DMS53 (cell line): ENCODE measurements around the gene TYMS.

Experiments used
- DNase-seq: peaks from one replicate; lab custom pipeline; 2025; lab: John Stamatoyannopoulos, UW

The TYMS gene

GRCh38 chr18:657311-658000 lies at the start of gene TYMS:
TYMS (plus strand) TSS chr18:657653; CDS start chr18:657743, 90 bp downstream.
- DNase-seq = peak; percentile 95

- DNase-seq = no peak
Observed at GRCh38 chr18:607930-608329, 49.5 kb upstream of the TYMS start.

- DNase-seq = no peak
Observed at GRCh38 chr18:610214-610928, 47.1 kb upstream of the TYMS start.

GRCh38 chr18:612156-612555 lies 45.3 kb upstream of the TYMS start:
- no peak for DNase-seq

- no peak for DNase-seq
Observed at GRCh38 chr18:614193-614592, 43.3 kb upstream of the TYMS start.

GRCh38 chr18:615092-615521 lies 42.3 kb upstream of the TYMS start:
- DNase-seq = no peak

- DNase-seq = peak; percentile 53
Observed at GRCh38 chr18:615773-616172, 41.7 kb upstream of the TYMS start.

GRCh38 chr18:616380-616995 lies 41.0 kb upstream of the TYMS start:
- peak; percentile 85 for DNase-seq

- DNase-seq = no peak
Observed at GRCh38 chr18:617970-618504, 39.4 kb upstream of the TYMS start.

GRCh38 chr18:618618-619017 lies 38.8 kb upstream of the TYMS start:
- DNase-seq = no peak

- DNase-seq = no peak
Observed at GRCh38 chr18:621291-622043, 36.0 kb upstream of the TYMS start.

- no peak for DNase-seq
Observed at GRCh38 chr18:622289-622688, 35.2 kb upstream of the TYMS start.

- DNase-seq = peak; percentile 95
Observed at GRCh38 chr18:623761-624620, 33.5 kb upstream of the TYMS start.

- DNase-seq = no peak
Observed at GRCh38 chr18:627231-627630, 30.2 kb upstream of the TYMS start.

- peak; percentile 44 for DNase-seq
Observed at GRCh38 chr18:629269-630150, 27.9 kb upstream of the TYMS start.

GRCh38 chr18:631560-631959 lies 25.9 kb upstream of the TYMS start:
- DNase-seq = no peak

GRCh38 chr18:634551-635045 lies 22.9 kb upstream of the TYMS start:
- no peak for DNase-seq

- no peak for DNase-seq
Observed at GRCh38 chr18:635171-635570, 22.3 kb upstream of the TYMS start.

GRCh38 chr18:641224-641623 lies 16.2 kb upstream of the TYMS start:
- no peak for DNase-seq

- DNase-seq = peak; percentile 41
Observed at GRCh38 chr18:644395-645004, 13.0 kb upstream of the TYMS start.
